Measurements from ENCODE around the gene THOC6. TPM values are rescaled to one million over a fixed set of nuclear protein-coding genes. Genes with fewer than 3 reads are reported as not detected.

THOC6 gene
- total RNA-seq, 1 donor from 2014 or later: 27.4 TPM

DNA sequence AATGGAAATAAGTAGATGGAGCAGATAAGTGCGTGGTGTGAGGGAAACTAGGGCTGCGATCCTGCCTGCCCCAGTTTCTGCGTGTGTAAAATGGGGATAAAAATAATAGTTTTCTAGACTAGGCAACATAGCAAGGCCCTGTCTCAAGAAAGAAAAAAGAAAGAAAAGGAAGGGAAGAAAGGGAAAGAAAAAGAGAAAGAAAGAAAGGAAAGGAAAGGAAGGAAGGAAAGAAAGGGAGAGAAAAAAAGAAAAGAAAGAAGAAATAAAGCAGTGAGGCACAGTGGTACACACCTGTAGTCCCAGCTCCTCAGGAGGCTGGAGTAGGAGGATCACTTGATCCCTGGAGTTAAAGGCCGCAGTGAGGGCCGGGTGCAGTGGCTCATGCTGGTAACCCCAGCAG, 41.4 kb upstream of the THOC6 start:
- TF ChIP-seq, protein P1, sequence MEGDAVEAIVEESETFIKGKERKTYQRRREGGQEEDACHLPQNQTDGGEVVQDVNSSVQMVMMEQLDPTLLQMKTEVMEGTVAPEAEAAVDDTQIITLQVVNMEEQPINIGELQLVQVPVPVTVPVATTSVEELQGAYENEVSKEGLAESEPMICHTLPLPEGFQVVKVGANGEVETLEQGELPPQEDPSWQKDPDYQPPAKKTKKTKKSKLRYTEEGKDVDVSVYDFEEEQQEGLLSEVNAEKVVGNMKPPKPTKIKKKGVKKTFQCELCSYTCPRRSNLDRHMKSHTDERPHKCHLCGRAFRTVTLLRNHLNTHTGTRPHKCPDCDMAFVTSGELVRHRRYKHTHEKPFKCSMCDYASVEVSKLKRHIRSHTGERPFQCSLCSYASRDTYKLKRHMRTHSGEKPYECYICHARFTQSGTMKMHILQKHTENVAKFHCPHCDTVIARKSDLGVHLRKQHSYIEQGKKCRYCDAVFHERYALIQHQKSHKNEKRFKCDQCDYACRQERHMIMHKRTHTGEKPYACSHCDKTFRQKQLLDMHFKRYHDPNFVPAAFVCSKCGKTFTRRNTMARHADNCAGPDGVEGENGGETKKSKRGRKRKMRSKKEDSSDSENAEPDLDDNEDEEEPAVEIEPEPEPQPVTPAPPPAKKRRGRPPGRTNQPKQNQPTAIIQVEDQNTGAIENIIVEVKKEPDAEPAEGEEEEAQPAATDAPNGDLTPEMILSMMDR (IDR thresholded peaks at IDR 0.05): no peak
- Mint-ChIP-seq H3K36me3 (ENCODE audit: low read depth) (no peaks in the 10 kb centered on the region), H3K27ac (ENCODE audit: unreplicated experiment) (peak overlapping the region; percentile 1), H3K4me3 (ENCODE audit: unreplicated experiment) (no peak overlapping the region), H3K9me3 (ENCODE audit: low read depth) (no peaks in the 10 kb centered on the region), H3K27me3 (ENCODE audit: low read depth) (no peaks in the 10 kb centered on the region), H3K4me1 (ENCODE audit: low read depth) (peaks cover 20% of the 10 kb centered on the region)
- no peak for DNase-seq (ENCODE audit: low spot score)

DNA sequence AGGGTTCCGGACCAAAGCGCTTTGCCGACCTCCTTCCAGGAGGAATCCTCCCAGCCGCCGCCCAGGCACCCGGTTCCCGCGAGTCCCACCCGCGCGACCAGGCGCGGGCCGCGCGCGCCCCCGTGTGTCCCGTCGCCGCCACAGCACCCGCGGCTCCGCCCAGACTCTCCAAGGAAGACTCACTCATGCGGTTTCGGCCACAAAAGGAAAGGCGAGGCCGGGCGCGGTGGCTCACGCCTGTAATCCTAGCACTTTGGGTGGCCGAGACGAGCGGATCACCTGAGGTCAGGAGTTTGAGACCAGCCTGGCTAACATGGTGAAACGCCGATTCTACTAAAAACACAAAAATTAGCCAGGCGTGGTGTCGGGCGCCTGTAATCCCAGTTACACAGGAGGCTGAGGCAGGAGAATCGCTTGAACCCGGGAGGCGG, 40.1 kb upstream of the THOC6 start:
- Mint-ChIP-seq H3K4me1 (ENCODE audit: low read depth) (peaks cover 20% of the 10 kb centered on the region), H3K4me3 (ENCODE audit: unreplicated experiment) (peak overlapping the region; percentile 66)

DNA sequence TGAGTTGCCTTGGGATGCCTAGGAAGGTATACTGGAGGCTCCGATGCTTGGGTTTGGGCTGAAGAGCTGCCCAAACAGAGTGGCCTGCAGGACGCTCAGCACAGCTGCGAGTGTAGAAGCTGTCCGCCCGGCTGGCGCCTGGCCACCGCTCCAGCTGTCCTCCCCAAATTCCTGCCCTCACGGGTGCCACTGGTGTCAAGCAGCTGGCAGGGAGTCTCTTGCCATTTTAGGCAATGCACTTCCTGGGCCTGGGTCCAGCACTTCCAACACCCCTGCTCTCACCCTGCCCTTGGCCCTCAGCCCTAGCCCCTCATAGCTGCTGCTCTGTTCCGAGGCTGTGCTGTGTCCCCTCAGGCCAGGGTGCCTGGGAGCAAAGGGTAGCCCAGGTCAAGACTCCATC, 38.4 kb upstream of the THOC6 start:
- DNase-seq (ENCODE audit: low spot score): no peak
- no peak overlapping the region for H3K27ac Mint-ChIP-seq (ENCODE audit: unreplicated experiment)
- H3K4me3 Mint-ChIP-seq (ENCODE audit: unreplicated experiment): no peak overlapping the region
- no peaks in the 10 kb centered on the region for H3K27me3 Mint-ChIP-seq (ENCODE audit: low read depth)
- TF ChIP-seq, protein P1 (IDR thresholded peaks at IDR 0.05): no peak
- no peaks in the 10 kb centered on the region for H3K9me3 Mint-ChIP-seq (ENCODE audit: low read depth)
- H3K4me1 Mint-ChIP-seq (ENCODE audit: low read depth): peaks cover 17% of the 10 kb centered on the region
- no peaks in the 10 kb centered on the region for H3K36me3 Mint-ChIP-seq (ENCODE audit: low read depth)

More for the DNA sequence above, 40.1 kb upstream of the THOC6 start:
- H3K9me3 Mint-ChIP-seq (ENCODE audit: low read depth): no peaks in the 10 kb centered on the region
- TF ChIP-seq, protein P1 (IDR thresholded peaks at IDR 0.05): peak; percentile 91
- no peak for DNase-seq (ENCODE audit: low spot score)
- H3K27ac Mint-ChIP-seq (ENCODE audit: unreplicated experiment): peak overlapping the region; percentile 41
- H3K36me3 Mint-ChIP-seq (ENCODE audit: low read depth): no peaks in the 10 kb centered on the region
- no peaks in the 10 kb centered on the region for H3K27me3 Mint-ChIP-seq (ENCODE audit: low read depth)

DNA sequence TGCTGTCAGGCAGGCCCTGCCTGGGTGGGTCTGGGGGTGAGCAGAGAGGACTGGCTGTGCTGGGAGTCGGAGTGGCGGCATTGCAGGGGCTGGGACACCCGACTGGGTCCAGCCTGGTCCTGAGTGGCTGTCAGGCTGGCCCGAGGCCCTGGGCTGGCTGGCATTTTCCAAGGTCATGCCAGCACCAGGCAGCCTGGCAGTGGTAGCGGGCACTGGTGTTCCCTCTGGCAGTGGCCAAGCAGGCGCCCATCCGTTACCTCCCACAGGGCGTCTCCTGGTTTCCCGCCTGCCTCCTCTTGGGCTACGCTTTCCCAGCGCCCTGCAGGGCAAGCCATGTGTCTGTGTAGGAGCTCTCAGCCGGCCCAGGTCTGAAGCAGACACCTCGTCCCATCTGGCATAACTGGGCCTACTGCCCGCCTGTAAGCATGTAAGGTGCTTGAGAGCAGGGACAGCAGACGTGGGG, 37.9 kb upstream of the THOC6 start:
- Mint-ChIP-seq H3K36me3 (ENCODE audit: low read depth) (no peaks in the 10 kb centered on the region), H3K4me3 (ENCODE audit: unreplicated experiment) (no peak overlapping the region), H3K27ac (ENCODE audit: unreplicated experiment) (no peak overlapping the region), H3K27me3 (ENCODE audit: low read depth) (no peaks in the 10 kb centered on the region), H3K4me1 (ENCODE audit: low read depth) (peaks cover 14% of the 10 kb centered on the region), H3K9me3 (ENCODE audit: low read depth) (no peaks in the 10 kb centered on the region)
- TF ChIP-seq, protein P1 (IDR thresholded peaks at IDR 0.05): no peak
- DNase-seq (ENCODE audit: low spot score): no peak

DNA sequence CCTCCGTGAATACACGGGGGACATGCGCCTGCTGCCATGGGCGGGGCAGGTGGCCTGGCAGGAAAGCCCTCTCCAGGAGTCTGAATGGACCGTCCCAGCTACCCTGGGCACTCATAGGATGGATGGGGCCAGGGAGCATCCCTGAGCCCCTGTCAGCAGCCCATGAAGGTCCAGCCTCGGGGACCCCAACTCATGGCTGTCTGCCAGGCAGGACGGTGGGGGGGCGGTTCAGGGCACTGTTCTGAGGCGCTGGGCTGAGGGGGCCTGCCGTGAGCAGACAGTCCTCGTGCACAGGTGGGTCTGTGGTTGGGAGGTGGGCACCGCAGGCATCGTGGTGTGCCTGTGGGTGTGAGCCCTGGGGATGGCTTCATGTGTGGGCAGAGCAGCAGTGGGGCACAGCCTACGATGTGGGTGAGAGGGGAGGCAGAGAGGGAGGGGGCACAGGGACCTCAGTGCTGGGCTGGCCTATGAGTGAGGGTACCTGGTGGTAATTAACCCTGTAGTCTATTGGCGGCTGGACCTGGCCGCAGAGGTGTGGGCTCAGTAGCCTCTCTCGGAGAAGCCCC, 37.1 kb upstream of the THOC6 start:
- Mint-ChIP-seq H3K4me1 (ENCODE audit: low read depth) (peaks cover 6% of the 10 kb centered on the region), H3K27ac (ENCODE audit: unreplicated experiment) (no peak overlapping the region), H3K4me3 (ENCODE audit: unreplicated experiment) (no peak overlapping the region), H3K36me3 (ENCODE audit: low read depth) (no peaks in the 10 kb centered on the region), H3K9me3 (ENCODE audit: low read depth) (no peaks in the 10 kb centered on the region), H3K27me3 (ENCODE audit: low read depth) (no peaks in the 10 kb centered on the region)
- DNase-seq (ENCODE audit: low spot score): no peak
- TF ChIP-seq, protein P1 (IDR thresholded peaks at IDR 0.05): no peak

All from chondrocyte (in vitro differentiated cells).